HG03097 (cell line): ENCODE measurements around the gene COQ2.
"Not testable (repeated sequence)": the region's sequence is repeated elsewhere in the genome, so short reads cannot be mapped to it uniquely, and the experiment has no call there.

ENCODE experiments used
- ATAC-seq: cut with Tn5 transposase; IDR thresholded peaks from one replicate; pipeline ENCODE4 v1.9.1; 2021; ENCODE audit not compliant: unreplicated experiment, low FRiP score

Gene COQ2

DNA sequence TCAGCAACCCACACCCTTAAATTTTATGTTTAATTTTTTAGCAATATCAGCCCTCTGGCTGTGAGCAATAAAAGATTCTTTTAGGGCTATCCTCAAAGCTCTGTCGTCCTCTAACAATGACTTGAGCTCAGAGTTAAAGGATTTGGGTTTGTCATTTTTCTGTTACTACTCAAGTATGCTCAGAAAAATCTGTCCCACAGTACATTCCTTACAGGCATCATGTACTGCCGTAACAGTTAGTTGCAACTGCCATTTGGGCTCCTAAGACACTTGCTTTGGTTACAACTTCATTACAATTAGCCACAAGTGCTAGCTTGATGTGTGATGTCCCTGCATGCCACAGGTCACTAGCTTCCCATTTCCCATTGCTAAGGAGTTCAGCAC lies 33.2 kb downstream of the COQ2 start:
- ATAC-seq = no peak

DNA sequence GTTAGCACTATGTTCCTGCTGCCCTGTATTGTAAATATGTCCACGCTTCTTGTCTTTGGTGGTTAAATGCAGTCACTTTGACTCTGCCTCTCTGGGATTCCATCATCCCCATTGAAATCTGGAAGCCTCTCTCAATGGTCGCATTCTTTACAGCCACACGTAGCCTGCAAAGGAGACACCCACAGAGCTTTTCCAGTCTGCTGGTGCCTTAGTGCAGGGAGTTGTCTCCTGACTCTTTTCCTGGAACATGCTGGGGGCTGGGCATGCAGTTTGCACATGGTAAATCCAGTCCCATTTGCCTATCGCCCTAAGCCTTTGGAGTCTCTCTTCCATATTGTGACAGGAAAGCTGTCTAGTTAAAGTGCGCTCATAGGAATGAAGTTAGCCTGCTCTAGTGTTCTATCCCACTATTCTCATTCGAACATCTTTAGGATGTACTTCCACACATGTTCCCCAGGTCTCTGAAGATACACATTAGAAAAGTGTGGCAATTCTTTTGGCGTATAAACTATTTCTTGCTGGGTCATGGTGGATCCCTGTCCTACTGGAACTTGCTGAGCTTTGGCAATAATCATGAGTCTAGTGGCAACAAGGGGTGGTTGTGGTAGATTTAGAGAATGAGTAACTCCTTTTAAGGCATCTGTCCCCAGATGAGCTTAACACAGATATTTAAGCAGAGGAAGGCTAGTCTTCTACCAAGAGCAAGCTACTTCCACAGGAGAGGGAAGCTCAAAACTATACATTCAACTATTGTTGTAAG lies 33.7 kb downstream of the COQ2 start:
- no peak for ATAC-seq

DNA sequence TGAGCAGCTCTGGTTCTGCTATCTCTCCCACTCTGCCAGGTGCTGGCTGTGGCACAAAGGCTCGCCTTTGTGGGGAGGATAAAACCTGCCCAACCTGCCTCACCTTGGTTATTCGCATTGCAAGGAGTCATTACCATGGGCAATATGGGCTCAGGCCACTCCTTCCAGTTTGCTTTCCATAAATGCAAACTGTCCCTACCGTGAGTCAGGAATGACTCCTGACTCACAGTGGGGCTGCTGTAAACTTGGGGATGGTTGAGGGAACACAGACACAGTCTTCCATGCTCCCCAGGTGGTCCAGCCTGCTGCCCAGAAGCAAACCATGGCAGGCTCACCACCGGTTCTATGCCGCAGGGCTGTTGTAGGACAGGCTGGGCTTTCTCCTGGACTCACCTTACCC lies 36.1 kb downstream of the COQ2 start:
- no peak for ATAC-seq

DNA sequence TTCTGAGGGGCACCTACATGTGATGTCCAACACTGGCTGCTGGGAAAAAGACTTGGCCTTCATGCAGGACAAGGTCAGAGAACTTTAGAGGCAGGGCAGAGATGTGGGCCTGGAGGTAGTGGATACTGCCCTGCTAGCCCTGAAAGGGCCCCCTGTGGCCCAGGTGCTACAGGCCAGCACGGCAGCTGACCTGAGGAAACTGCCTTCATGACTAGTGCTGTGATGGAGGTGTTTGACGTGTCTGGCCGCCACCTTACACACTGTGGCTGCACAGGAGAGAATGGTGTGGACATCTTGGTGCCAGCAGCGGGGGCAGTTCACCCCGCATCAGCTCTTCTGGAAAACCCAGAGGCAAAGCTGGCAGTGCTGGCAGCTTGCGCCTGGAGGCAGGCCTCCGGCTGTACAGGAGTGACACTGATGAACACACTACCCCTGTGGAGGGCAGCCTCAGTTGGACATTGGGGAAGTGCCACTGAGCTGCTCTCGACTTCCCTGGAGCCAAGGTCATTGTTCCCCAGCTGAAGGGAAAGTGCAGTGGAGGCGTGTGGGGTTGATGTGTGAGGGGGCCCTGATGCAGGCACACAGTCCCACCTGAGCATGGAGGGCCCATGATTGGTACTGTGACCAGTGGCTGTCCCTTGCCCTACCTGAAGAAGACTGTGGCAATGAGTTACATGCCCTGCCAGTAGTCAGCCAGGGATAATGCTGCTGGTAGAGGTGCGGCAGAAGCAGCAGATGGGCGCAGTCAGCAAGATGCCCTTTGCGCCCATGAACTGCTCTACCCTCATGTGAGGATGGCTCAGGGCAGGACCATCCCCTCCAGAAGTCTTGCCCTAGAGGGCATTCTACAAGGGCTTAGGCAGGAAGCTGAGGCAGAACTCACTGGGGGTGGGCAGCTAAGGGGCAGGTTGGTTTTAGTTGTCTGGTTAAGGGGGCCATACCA lies 36.9 kb downstream of the COQ2 start:
- no peak for ATAC-seq

DNA sequence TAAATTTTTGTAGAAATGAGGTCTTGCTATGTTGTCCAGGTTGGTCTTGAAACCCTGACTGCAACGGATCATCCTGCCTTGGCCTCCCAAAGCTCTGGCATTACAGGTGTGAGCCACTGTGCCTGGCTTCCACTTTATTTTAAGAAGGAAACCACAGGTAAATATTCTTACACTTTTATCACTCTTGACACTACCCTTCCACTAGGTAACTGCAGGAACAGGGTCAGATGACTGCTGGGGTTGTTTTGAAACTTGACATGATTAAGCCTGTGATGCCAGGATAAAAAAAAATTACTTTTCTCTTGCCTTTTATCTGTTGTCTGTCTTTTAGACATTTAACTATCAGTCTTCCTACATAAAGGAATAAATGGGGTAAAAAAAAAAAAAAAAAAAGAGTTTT lies 43.5 kb downstream of the COQ2 start:
- no peak for ATAC-seq

DNA sequence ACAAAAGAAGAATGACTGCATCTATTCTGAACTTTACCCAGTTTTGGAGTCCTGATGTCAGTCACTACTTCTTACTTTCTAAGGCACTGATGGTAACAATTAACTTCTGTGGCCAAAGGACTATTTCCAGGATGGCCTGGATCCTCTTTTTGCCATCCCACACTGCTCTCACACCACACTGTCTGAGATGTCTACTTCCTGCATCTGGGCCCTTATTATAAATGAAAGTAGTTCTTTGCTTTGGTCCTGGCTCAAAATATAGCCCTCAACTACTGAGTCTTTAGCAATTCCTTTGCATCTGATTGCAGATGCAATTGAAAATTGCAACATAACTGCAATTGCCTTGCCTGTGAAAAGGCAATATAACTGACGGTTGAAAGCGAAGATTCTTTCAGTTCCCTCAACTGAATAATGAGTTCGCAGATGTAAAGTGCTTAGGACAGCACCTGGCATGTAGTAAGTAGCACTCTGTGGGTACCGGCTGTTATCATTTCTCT lies 44.2 kb downstream of the COQ2 start:
- peak; percentile 81 for ATAC-seq

DNA sequence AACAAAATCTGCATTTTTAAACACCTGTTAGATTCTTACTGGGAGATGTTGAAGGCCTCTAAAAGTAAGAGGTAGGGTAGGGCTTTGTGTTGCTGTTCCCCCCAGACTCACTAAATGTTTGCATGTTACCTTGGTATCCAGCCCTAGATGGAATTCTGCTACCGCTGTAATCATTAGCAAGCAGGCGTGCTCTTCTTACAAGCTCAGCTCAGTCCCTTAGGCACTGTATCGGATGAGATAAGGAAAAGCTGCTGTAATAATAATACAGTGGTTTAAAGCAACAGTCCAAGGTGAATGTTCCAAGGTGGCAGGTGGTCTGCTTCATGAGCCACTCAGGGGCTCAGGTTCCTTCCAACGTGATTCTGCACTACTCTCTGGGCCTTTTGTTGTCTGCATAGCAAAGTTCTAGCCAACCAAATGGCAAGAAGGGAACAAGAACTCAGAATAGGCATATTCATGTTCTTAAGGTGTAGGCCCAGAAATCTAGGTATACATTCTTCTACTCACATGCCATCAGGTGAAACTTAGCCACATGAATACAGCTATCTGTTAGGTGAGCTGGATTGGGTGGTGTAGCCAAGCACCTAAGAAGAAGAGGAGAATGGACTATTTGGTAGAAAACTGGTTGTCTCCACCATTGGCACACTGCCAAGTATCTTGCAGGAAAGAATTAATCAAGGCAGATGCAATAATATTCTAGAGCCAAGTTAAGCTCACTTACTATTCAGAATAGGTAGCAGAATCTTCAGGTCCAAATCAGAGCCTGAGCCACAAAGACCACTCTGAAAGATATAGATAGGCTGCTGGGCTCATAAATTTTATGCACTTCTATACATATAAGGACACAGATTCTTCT lies 46.0 kb downstream of the COQ2 start:
- ATAC-seq = no peak

DNA sequence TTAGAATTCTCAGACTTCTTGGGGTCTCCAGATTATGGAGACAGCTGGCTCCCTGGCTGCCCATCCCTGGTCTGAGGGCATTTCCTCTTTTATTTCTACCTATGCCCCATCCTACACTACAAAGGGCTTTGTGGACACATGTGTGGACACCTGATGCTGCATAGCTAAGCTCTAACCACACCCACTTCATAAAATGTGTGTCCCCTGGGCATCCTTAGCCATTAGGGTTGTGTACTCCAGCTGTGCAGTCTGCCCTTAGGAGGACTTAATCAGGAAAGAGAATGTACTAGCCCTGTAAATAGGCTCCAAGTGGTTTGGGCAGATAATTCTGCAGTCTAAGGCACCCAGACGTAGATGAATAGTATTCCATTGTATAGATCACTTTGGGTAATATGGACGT lies 47.0 kb downstream of the COQ2 start:
- no peak for ATAC-seq

DNA sequence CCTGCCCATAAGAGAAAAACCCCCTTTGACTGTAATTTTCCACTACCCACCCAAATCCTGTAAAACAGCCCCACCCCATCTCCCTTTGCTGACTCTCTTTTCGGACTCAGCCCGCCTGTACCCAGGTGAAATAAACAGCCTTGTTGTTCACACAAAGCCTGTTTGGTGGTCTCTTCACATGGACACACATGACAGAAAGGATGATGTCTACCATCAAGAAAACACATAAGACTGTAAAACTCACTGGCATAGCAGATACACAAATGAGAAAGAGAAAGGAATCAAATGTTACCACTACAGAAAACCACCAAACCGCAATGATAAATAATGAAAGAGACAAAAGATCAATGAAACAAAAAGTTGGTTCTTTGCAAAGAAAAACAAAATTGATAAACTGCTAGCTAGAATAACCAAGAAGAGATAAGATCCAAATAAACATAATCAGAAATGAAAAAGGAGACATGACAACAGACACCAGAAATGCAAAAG lies 48.9 kb downstream of the COQ2 start:
- ATAC-seq = not testable (repeated sequence)

DNA sequence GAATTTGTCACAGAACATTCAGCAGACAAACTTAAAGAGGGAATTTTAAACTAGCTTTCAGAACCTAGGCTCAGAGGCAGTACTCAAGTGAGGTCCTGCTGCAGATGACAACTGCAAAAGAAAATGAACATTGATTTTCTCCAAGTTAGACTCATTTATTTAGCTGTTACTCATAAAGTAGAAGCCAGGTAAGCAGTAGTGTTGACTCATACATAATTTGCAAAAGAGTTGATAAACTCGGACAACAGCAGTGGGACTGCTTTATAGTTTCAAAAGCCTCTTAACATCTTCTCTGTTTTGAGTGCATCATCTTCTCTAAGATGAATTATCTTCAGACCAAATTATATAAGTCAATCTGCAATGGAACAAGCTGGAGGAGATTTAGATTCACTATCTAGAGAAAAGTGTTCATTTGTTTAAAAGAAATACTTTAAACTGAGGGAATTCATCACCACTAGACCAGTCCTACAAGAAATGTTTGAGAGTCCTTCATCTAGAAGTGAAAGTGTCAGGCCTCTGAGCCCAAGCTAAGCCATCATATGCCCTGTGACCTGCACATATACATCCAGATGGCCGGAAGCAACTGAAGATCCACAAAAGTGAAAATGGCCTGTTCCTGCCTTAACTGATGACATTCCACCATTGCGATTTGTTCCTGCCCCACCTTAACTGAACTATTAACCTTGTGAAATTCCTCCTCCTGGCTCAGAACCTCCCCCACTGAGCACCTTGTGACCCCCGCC lies 49.5 kb downstream of the COQ2 start:
- ATAC-seq = no peak

DNA sequence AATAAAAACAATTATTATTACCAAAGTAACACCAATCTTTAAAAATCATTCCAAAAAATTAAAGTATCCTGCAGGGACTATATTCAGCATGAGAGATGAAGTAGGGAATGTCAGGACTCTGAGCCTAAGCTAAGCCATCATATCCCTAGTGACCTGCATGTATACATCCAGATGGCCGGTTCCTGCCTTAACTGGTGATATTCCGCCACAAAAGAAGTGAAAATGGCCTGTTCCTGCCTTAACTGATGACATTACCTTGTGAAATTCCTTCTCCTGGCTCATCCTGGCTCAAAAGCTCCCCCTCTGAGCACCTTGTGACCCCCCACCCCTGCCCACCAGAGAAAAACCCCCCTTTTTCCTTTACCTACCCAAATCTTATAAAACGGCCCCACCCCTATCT lies 50.2 kb downstream of the COQ2 start:
- not testable (repeated sequence) for ATAC-seq

DNA sequence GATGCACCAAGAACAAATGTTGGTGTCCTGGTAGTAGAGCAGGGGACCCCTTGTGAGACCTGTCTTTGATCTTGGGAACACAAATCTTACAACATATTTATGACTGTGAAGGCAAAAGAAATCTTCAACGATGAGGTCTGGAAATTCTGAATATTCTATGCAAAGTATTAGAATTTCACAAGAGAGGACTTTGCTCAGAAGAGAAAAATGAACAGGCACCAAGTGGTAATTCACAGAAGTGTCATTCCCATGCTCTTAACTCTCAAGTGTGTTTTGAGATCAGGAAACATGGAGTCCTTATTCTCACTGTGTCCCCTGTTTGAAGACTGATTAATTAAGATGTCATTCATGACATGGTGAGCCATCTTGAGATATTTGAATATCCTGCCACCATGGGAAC lies 52.5 kb downstream of the COQ2 start:
- no peak for ATAC-seq

DNA sequence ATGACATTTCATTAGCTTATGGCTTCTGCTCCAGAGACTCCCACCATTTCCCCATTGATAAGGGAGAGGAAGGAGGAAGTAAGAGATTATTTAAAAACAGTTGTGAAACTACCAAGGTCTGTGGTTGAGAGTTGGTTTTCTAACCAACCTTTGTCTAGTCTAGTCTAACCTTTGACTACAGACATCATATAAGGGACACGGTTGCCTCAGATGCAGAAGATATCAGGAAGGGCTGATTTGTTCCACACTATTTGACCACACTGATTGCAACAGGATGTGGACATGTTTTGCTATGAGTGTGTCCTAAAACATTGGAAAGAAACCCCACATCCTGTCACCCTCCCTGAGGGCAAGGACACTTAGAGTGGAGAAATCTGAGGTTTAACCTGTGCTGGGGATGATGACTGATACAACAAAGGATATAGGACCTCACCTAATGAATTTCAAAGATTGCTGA lies 53.0 kb downstream of the COQ2 start:
- peak; percentile 43 for ATAC-seq

DNA sequence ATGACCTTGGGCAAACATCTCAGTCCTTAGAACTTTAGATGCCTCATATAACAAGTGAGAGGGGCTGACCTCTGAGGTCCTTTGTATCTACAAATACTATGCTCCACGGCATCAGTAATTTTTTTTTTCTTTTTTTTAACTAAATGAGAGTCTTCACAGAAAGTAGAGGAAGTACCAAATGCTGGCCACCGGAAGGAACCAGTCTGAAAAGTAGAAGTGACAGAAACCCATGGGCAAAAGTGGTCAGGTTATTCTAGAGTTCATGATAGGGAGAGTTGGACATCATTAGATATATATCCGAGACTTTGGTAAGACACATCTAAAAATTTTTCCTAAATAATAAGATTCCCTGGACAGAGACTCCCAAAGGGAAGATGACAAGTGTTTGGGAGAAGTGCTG lies 53.7 kb downstream of the COQ2 start:
- peak; percentile 27 for ATAC-seq

DNA sequence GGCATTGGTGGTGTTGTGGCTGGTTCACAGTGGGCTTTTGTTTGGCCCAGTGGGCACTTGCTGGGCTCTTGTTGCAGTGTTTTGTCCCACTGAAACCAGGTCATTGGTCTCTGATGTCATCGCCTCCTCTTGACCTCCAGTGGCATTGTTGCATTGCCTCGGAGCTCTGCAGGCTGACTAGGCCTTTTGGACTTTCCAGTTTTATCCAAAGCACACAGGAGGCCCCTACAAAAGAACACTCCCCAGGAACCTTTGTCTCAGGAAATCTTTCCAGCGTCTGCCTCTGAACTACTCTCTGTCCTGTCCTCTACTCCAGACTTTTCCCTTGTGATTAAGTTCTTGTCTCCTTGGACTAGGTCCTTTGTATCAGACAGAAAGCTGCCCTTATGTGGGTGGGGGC lies 54.8 kb downstream of the COQ2 start:
- ATAC-seq = no peak

DNA sequence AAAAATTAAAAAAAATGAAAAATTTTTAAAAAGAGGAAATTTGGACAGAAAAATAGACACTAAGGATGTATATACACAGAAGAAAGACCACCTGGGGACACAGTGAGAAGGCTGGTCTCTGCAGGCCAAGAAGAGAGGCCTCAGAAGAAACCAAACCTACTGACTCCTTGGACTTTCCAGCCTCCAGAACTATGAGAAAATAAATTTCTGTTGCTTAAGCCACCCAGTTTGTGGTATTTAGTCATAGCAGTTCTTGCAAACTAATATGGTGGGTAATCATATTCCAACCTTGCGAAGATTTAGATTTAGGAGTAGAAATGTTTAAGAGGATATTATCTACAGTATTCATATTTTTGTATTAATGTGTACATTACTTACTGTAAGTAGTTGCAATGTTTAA lies 56.4 kb downstream of the COQ2 start:
- no peak for ATAC-seq

DNA sequence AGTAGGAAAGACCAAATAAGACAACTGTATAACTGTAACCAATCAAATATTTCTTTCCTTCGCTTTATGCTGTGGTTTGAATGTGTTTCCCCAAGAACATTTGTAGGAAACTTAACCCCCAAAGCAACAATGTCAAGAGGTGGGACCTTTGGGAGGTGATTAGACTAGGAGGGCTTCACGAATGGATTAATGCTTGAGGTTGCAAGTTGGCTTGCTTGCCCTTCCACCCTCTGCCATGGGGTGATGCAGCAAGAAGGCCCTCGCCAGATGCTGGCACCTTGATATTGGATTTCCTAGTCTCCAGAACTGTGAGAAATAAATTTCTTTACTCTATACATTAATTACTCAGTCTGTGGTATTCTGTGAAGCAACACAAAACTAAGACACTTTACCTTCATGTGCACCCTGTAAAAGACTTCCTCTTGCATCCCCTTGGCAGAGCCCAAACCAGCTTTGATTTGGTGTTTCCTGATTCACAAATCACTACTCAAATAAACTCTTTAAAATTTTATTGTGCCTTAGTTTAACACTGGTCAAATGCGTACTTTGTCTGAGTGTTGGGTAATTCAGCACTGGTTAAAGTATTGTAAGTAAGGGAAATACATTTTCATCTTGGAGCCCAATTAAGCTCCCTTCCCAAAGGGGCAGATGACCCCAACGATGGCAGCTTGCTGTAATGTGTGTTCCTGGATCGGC lies 59.9 kb downstream of the COQ2 start:
- no peak for ATAC-seq

DNA sequence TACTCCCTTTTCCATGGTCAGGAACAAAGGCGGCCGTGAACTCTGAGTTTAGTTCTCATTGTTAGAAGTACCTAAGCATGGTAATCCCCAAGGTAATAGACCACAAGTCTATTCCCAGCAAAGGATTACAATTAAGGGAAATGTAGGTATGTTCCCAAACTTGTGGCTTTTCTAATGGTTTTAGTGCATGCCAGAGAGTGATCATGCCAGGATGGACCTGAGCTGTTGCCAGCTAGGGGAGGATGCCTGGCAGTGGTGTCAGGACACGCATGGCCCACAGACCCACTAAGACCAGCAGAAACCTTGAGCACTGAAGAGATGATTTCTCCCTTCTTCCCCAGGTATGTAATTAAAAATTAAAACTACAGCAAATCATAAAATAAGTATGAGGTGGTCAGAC lies 60.8 kb downstream of the COQ2 start:
- no peak for ATAC-seq

DNA sequence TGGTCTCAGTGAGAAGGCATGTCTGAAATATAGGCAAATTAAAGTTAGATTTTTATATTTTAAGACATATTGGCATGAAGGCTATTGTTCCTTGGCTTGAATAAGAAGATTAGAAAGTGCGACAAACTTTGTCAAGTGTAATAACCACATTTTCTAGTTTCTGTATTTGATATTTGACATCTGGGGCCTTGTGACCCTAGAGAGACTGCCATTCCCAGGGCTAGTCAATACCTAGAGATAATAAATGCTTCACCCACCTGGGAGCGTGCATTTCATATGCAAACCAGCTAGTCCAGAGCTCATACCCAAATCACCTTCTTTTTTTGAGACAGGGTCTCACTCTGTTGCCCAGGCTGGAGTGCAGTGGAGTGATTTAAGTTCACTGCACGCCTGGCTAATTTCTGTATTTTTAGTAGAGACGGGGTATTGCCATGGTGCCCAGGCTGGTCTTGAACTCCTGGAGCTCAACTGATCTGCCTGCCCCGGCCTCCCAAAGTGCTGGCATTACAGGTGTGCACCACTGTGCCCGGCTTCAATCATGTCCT lies 62.6 kb downstream of the COQ2 start:
- ATAC-seq = peak; percentile 31
